K562 (cell line): ENCODE results near the gene IRAK2. TPM values are rescaled to one million over a fixed set of nuclear protein-coding genes. Genes with fewer than 3 reads are reported as not detected.
A peak's percentile ranks its signal among the peaks of the same experiment; 100 is the strongest.

ENCODE experiments used
- ATAC-seq: fragments of 200-7000 bp; cut with Tn5 transposase; 3 replicates; pipeline ENCODE4 v1.9.1; 2020; ENCODE audit warnings: moderate library complexity
- BruUV-seq: library from RNA; stranded (reverse); fragments of 400-500 nt; replicated peaks from 2 replicates; lab custom pipeline; 2021; lab: Mats Ljungman, UMichigan
- CTCF ChIA-PET: fragments of 300-600 bp; formaldehyde crosslinking; extraction: SDS; loops from one replicate; lab custom pipeline; 2021; ENCODE audit warnings: low intra/inter-chr PET ratio; lab: Yijun Ruan, JAX
- POLR2A ChIA-PET: fragments of 300-600, 350-650 bp; sonication (Branson Sonifier 250); formaldehyde crosslinking; extraction: SDS; loops from one replicate; lab custom pipeline; 2021; ENCODE audit warnings: antibody characterized with exemption, inconsistent platforms; lab: Yijun Ruan, JAX
- DNase-seq, 4 experiments: peaks; one replicate each; pipeline versions ENCODE4 v3.0.0 to v3.0.0-alpha.2; 2011 to 2018; ENCODE audit warnings: low spot score in 3 of 4, mixed read lengths in 3 of 4; ENCODE audit errors: extremely low read depth in 1 of 4
- FAIRE-seq: peaks from 2 replicates; lab custom pipeline; 2011; peaks lifted over from hg19 to GRCh38; lab: Jason Lieb, UNC
- H2AFZ ChIP-seq: 2 replicates; pipeline ENCODE4 v1.6.0; 2011; ENCODE audit warnings: low read depth, low read length, control low read depth, inconsistent platforms
- H3K27ac ChIP-seq: fragments of 200-600 bp; 3 replicates; pipeline ENCODE4 v1.8.0; 2011; ENCODE audit warnings: low read depth, mild to moderate bottlenecking, control low read depth, inconsistent platforms, low read length, moderate library complexity, mixed read lengths; ENCODE audit errors: extremely low read depth
- H3K27me3 ChIP-seq, 2 experiments: fragments of 300-600 bp in 1 of 2; 2 replicates in 1 of 2; 3 replicates in 1 of 2; pipeline versions ENCODE4 v1.6.0 to v1.8.0; 2011; ENCODE audit warnings: inconsistent platforms in 2 of 2, low read length in 2 of 2, mild to moderate bottlenecking in 1 of 2, mixed read lengths in 1 of 2, moderate library complexity in 1 of 2; ENCODE audit not compliant: control insufficient read depth in 2 of 2, insufficient read depth in 2 of 2
- H3K36me3 ChIP-seq: fragments of 300-600 bp; 3 replicates; pipeline ENCODE4 v1.8.0; 2011; ENCODE audit warnings: mild to moderate bottlenecking, low read length, inconsistent platforms; ENCODE audit not compliant: control insufficient read depth, insufficient read depth
- H3K4me1 ChIP-seq, 2 experiments: fragments of 200-600 bp in 1 of 2; replicated peaks in 1 of 2; 2 replicates in 1 of 2; 3 replicates in 1 of 2; pipeline versions ENCODE4 v1.5.1 to v1.8.0; 2011; ENCODE audit warnings: inconsistent platforms in 2 of 2, low read length in 2 of 2, mild to moderate bottlenecking in 1 of 2, mixed read lengths in 1 of 2, moderate library complexity in 1 of 2; ENCODE audit not compliant: control insufficient read depth in 2 of 2, insufficient read depth in 2 of 2
- H3K4me2 ChIP-seq: 2 replicates; pipeline ENCODE4 v1.6.1; 2011; ENCODE audit warnings: low read length, control low read depth, inconsistent platforms, mixed read lengths; ENCODE audit not compliant: insufficient read depth
- H3K4me3 ChIP-seq: fragments of 200-600 bp; sonication (generic), shearing (Covaris generic); 2 replicates; pipeline ENCODE4 v1.5.1; 2016; ENCODE audit warnings: control low read depth, inconsistent platforms
- H3K79me2 ChIP-seq: fragments of 200-600 bp; 3 replicates; pipeline ENCODE4 v1.8.0; 2011; ENCODE audit warnings: low read length, inconsistent platforms; ENCODE audit not compliant: control insufficient read depth, insufficient read depth
- H3K9ac ChIP-seq, 2 experiments: 2 replicates each; pipeline versions ENCODE4 v1.6.0 to v1.6.1; 2011; ENCODE audit warnings: low read depth in 2 of 2, low read length in 2 of 2, control low read depth in 1 of 2, inconsistent platforms in 1 of 2, mild to moderate bottlenecking in 1 of 2, mixed read lengths in 1 of 2; ENCODE audit not compliant: insufficient read depth in 1 of 2
- H3K9me1 ChIP-seq: one replicate; pipeline ENCODE4 v1.6.0; 2011; ENCODE audit warnings: inconsistent platforms, mild to moderate bottlenecking, low read length, moderate library complexity; ENCODE audit not compliant: control insufficient read depth, insufficient read depth
- H3K9me3 ChIP-seq: replicated peaks from 2 replicates; pipeline ENCODE4 v1.5.1; 2011; ENCODE audit warnings: low read depth, low read length, inconsistent platforms; ENCODE audit not compliant: control insufficient read depth, insufficient read depth
- H4K20me1 ChIP-seq: replicated peaks from 2 replicates; pipeline ENCODE4 v1.6.1; 2011; ENCODE audit warnings: low read length, inconsistent platforms, mixed read lengths; ENCODE audit not compliant: control insufficient read depth, insufficient read depth
- ATF1 ChIP-seq, 2 experiments: fragments of 450-650 bp in 1 of 2; IDR thresholded peaks; 2 replicates each; pipeline ENCODE4 v1.6.1; 2016; ENCODE audit warnings: missing compliant biosample characterization in 1 of 2, missing genetic modification characterization in 1 of 2
- ATF7 ChIP-seq: fragments of 450-650 bp; IDR thresholded peaks from 2 replicates; pipeline ENCODE4 v1.7.1; 2014; ENCODE audit warnings: mild to moderate bottlenecking, moderate library complexity
- BACH1 ChIP-seq: fragments of 200-800 bp; sonication (Bioruptor generic); IDR thresholded peaks from 2 replicates; pipeline ENCODE4 v1.6.1; 2016; ENCODE audit warnings: missing genetic modification characterization, missing compliant biosample characterization
- BHLHE40 ChIP-seq: IDR thresholded peaks from 2 replicates; pipeline ENCODE4 v1.6.1; 2011; ENCODE audit warnings: low read length, improper control_type of control experiment
- CEBPB ChIP-seq: fragments of 450-650 bp; IDR thresholded peaks from 2 replicates; pipeline ENCODE4 v1.6.1; 2016; ENCODE audit warnings: missing genetic modification characterization, missing compliant biosample characterization
- CTBP1 ChIP-seq: fragments of 450-650 bp; IDR thresholded peaks from 2 replicates; pipeline ENCODE4 v1.6.1; 2016; ENCODE audit warnings: borderline replicate concordance
- ESRRA ChIP-seq: fragments of 450-650 bp; IDR thresholded peaks from 2 replicates; pipeline ENCODE4 v1.6.1; 2014; ENCODE audit warnings: low read depth, mild to moderate bottlenecking, moderate library complexity, borderline replicate concordance
- NBN ChIP-seq: fragments of 450-650 bp; IDR thresholded peaks from 2 replicates; pipeline ENCODE4 v1.6.1; 2016; ENCODE audit warnings: low read depth, mild to moderate bottlenecking
- NR4A1 ChIP-seq, 2 experiments: fragments of 250-450 bp in 1 of 2; fragments of 450-650 bp in 1 of 2; sonication (Bioruptor Pico) in 1 of 2; IDR thresholded peaks; 2 replicates each; pipeline versions ENCODE4 v1.4.0 to v1.6.1; 2016 to 2020; ENCODE audit warnings: mild to moderate bottlenecking in 2 of 2, missing compliant biosample characterization in 1 of 2, missing genetic modification characterization in 1 of 2, moderate library complexity in 1 of 2
- SMARCE1 ChIP-seq: fragments of 450-650 bp; IDR thresholded peaks from 2 replicates; pipeline ENCODE4 v1.7.1; 2016; ENCODE audit warnings: mild to moderate bottlenecking
- SRSF1 ChIP-seq: fragments of 200-400 bp; formaldehyde crosslinking; IDR thresholded peaks from 2 replicates; pipeline ENCODE4 v1.6.1; 2017; ENCODE audit warnings: mild to moderate bottlenecking, low read depth, low read length, moderate library complexity
- TBL1XR1 ChIP-seq, 2 experiments: IDR thresholded peaks; 2 replicates each; pipeline ENCODE4 v1.6.1; 2012; ENCODE audit warnings: improper control_type of control experiment in 2 of 2, low read length in 2 of 2, mild to moderate bottlenecking in 1 of 2
- TEAD4 ChIP-seq, 2 experiments: sonication (generic) in 1 of 2; formaldehyde crosslinking in 1 of 2; IDR thresholded peaks; 2 replicates each; pipeline versions ENCODE4 v1.6.1 to v1.8.0; 2012 to 2022; ENCODE audit warnings: borderline replicate concordance in 1 of 2, inconsistent platforms in 1 of 2, low read length in 1 of 2, mild to moderate bottlenecking in 1 of 2, missing genetic modification reagents in 1 of 2
- ZBTB9 ChIP-seq: fragments of 450-650 bp; formaldehyde crosslinking; IDR thresholded peaks from 2 replicates; pipeline ENCODE4 v1.4.0; 2020; ENCODE audit warnings: mild to moderate bottlenecking, moderate library complexity
- ZNF134 ChIP-seq: fragments of 250-450 bp; sonication (Bioruptor Pico); conservative IDR thresholded peaks from 2 replicates; pipeline ENCODE4 v1.4.0; 2020
- ZNF184 ChIP-seq: sonication (generic); formaldehyde crosslinking; IDR thresholded peaks from 2 replicates; pipeline ENCODE4 v1.5.0; 2020; ENCODE audit warnings: missing genetic modification reagents
- ZNF239 ChIP-seq: fragments of 250-450 bp; sonication (Bioruptor Pico); IDR thresholded peaks from 2 replicates; pipeline ENCODE4 v1.4.0; 2020; ENCODE audit warnings: mild to moderate bottlenecking
- ZNF584 ChIP-seq: fragments of 200-800 bp; sonication (Bioruptor generic); IDR thresholded peaks from 2 replicates; pipeline ENCODE4 v1.6.1; 2016; ENCODE audit warnings: low read depth, mild to moderate bottlenecking, missing genetic modification characterization, missing compliant biosample characterization
- ZNF75A ChIP-seq: fragments of 450-650 bp; formaldehyde crosslinking; IDR thresholded peaks from 2 replicates; pipeline ENCODE4 v1.4.0; 2020; ENCODE audit warnings: mild to moderate bottlenecking
- ZNF766 ChIP-seq: fragments of 200-800 bp; sonication (Bioruptor generic); conservative IDR thresholded peaks from 2 replicates; pipeline ENCODE4 v1.6.1; 2016; ENCODE audit warnings: missing genetic modification characterization, missing compliant biosample characterization
- ZNF79 ChIP-seq: fragments of 250-450 bp; sonication (Bioruptor Pico); IDR thresholded peaks from 2 replicates; pipeline ENCODE4 v1.4.0; 2020; ENCODE audit warnings: low read depth, mild to moderate bottlenecking, moderate library complexity
- WGBS: fragments of 100-300 bp; shearing (Covaris generic); methylation state at CpG from one replicate; pipeline ENCODE4 v1.1.6; 2016; ENCODE audit warnings: low coverage, mixed read lengths; ENCODE audit not compliant: insufficient coverage; ENCODE audit errors: missing lambda C conversion rate; 5-methylcytosine and 5-hydroxymethylcytosine counted together
- in situ Hi-C: fragments of 300-500 bp; cut with MboI; formaldehyde crosslinking; loops from 4 replicates; pipeline ENCODE4 v1.15.0; 2018; ENCODE audit warnings: inconsistent platforms, mixed read lengths
- intact Hi-C: fragments of 100-400 bp; cut with micrococcal nuclease; formaldehyde crosslinking; loops from 2 replicates; pipeline ENCODE4 v1.14.2; 2022
- polyA plus RNA-seq, 8 experiments: library from polyadenylated mRNA; depleted of rRNA in 4 of 8; stranded (reverse) in 5 of 8; unstranded in 3 of 8; fragments of >200 nt; fragmentation: Nextera tagmentation in 2 of 8; fragmentation: Illumina TruSeq in 1 of 8; extraction: Ambion mirVana in 2 of 8; extraction: Trizol in 1 of 8; gene quantifications; 2 replicates each; pipeline versions ENCODE4 v1.2.1 to v1.2.3, GENCODE V29; 2011 to 2014; ENCODE audit warnings: inconsistent platforms in 1 of 8, missing spikeins in 1 of 8
- total RNA-seq, 7 experiments: library from RNA; depleted of rRNA in 6 of 7; stranded (reverse); fragments of >200 nt in 6 of 7; fragmentation: Illumina TruSeq in 2 of 7; extraction: Trizol in 2 of 7; gene quantifications; 2 replicates each; pipeline versions ENCODE4 v1.2.1 to v1.2.3, GENCODE V29; 2011 to 2021; ENCODE audit warnings: low replicate concordance in 1 of 7

Gene IRAK2
- total and polyA plus RNA-seq, 9 of the 15 experiments (the other 6 are each of a cell fraction or from before 2014, with no cell fraction given) = 0.42 to 4.4 (median 2.7) TPM

GRCh38 chr3:10242182-10243065 is 77.7 kb downstream of the IRAK2 start:
- BruUV-seq = no TSS peak
- peak overlapping the region in 1 of 2 experiments; percentile 42; a peak in 1 of 4 replicates for H3K9ac ChIP-seq
- TF ChIP-seq ATF1 (CRISPR knock-in tag; IDR thresholded peaks at IDR 0.05) (no peak), ATF1 (tag; IDR thresholded peaks at IDR 0.05) (peak; percentile 58), ESRRA (peak; percentile 16; the same call in 1 of the 2 replicates), ATF7 (peak; percentile 87), CEBPB (no peak), TBL1XR1 (IDR thresholded peaks at IDR 0.05; ENCODE audit: low read length in 2 of 2) (no peak), ZNF584 (0 out of 2 replicates have a peak, but pooled peaks have one; percentile 40), ZNF766 (CRISPR knock-in tag) (peak; percentile 77), SRSF1 (no peak), ZNF184 (CRISPR knock-in tag) (no peak), TEAD4 (IDR thresholded peaks at IDR 0.05; ENCODE audit: low read length) (peak; percentile 63; the same call in 1 of the 2 replicates), TEAD4 (CRISPR knock-in tag; IDR thresholded peaks at IDR 0.05; ENCODE audit: borderline replicate concordance) (no peak), ZBTB9 (peak; percentile 87; the same call in 1 of the 2 replicates), SMARCE1 (peak; percentile 74; the same call in 1 of the 2 replicates), ZNF239 (CRISPR knock-in tag) (peak; percentile 38), ZNF134 (CRISPR knock-in tag) (0 out of 2 replicates have a peak, but pooled peaks have one; percentile 6), NBN (peak; percentile 25; the same call in 1 of the 2 replicates), CTBP1 (peak; percentile 35; the same call in 1 of the 2 replicates), NR4A1 (CRISPR knock-in tag; IDR thresholded peaks at IDR 0.05) (no peak), NR4A1 (tag; IDR thresholded peaks at IDR 0.05) (0 out of 2 replicates have a peak, but pooled peaks have one; percentile 21), BHLHE40 (peak; percentile 57; the same call in 1 of the 2 replicates), ZNF75A (CRISPR knock-in tag) (no peak), ZNF79 (peak; percentile 98), BACH1 (peak; percentile 52; the same call in 1 of the 2 replicates)

More at GRCh38 chr3:10242182-10243065, 77.7 kb downstream of the IRAK2 start:
- in situ Hi-C loops = no loop called here
- H4K20me1 ChIP-seq = no peaks in the 10 kb centered on the region
- no peaks in the 10 kb centered on the region for H3K36me3 ChIP-seq
- H3K9me3 ChIP-seq = peaks cover 16% of the 10 kb centered on the region
- FAIRE-seq (peak; percentile 71), DNase-seq (peak in 2 of 4 experiments; percentile 59 to 72), ATAC-seq (peak; percentile 86)
- CTCF ChIA-PET = no interaction called here
- intact Hi-C loops = no loop called here
- no peaks in the 10 kb centered on the region for H3K79me2 ChIP-seq
- H3K4me3 ChIP-seq = no peak overlapping the region
- peak overlapping the region; percentile 52; the same call in 1 of the 3 replicates for H3K27ac ChIP-seq
- no peaks in the 10 kb centered on the region for H3K27me3 ChIP-seq
- H3K9me1 ChIP-seq = no peaks in the 10 kb centered on the region
- H3K4me1 ChIP-seq = peaks cover 0 to 13% of the 10 kb centered on the region in 2 experiments; a peak in 4 of 5 replicates
- H3K4me2 ChIP-seq = no peak overlapping the region; the same call in 1 of the 2 replicates
- POLR2A ChIA-PET = interaction anchor here (0.7 kb wide), 1 partner anchor 20 kb away, joined by 3 read pairs; no protein-coding TSS in a partner anchor
- H2AFZ ChIP-seq = peak overlapping the region; percentile 63
- WGBS = 51% methylated on average over 7 of the region's 7 CpGs
